ENCODE results near the gene RAP1GDS1. TPM values are rescaled to one million over a fixed set of nuclear protein-coding genes. Genes with fewer than 3 reads are reported as not detected.
"Not testable (repeated sequence)": the region's sequence is repeated elsewhere in the genome, so short reads cannot be mapped to it uniquely, and the experiment has no call there.

RAP1GDS1 gene
- total RNA-seq, 4 donors from 2014 or later = 33.3 to 48.4 (median 35.4) TPM

GRCh38 chr4:98399915-98400314, 138.7 kb downstream of the RAP1GDS1 start:
- Histone ChIP-seq H3K9me3 (no peaks in the 10 kb centered on the region), H3K27ac (no peak overlapping the region), H3K27me3 (no peaks in the 10 kb centered on the region), H3K36me3 (no peaks in the 10 kb centered on the region), H3K4me1 (no peaks in the 10 kb centered on the region), H3K4me3 (no peak overlapping the region)
- DNase-seq = no peak
- no peak for TF ChIP-seq POLR2A (IDR thresholded peaks at IDR 0.05)
- no peak for TF ChIP-seq CTCF (IDR thresholded peaks at IDR 0.05)

GRCh38 chr4:98406819-98407218, 145.6 kb downstream of the RAP1GDS1 start:
- no peak for DNase-seq

GRCh38 chr4:98411731-98412130, 150.5 kb downstream of the RAP1GDS1 start:
- Histone ChIP-seq H3K27ac (no peak overlapping the region), H3K27me3 (no peaks in the 10 kb centered on the region), H3K4me3 (no peak overlapping the region), H3K4me1 (no peaks in the 10 kb centered on the region), H3K36me3 (peaks cover 0 to 1% (median 0%) of the 10 kb centered on the region in 3 donors), H3K9me3 (peaks cover 0 to 7% (median 1%) of the 10 kb centered on the region in 4 donors)
- no peak for DNase-seq
- no peak for TF ChIP-seq POLR2A (IDR thresholded peaks at IDR 0.05)
- no peak for TF ChIP-seq CTCF (IDR thresholded peaks at IDR 0.05)

More at GRCh38 chr4:98406819-98407218, 145.6 kb downstream of the RAP1GDS1 start:
- TF ChIP-seq POLR2A (IDR thresholded peaks at IDR 0.05) (no peak), CTCF (IDR thresholded peaks at IDR 0.05) (no peak)
- Histone ChIP-seq H3K4me1 (no peaks in the 10 kb centered on the region), H3K4me3 (no peak overlapping the region), H3K27me3 (no peaks in the 10 kb centered on the region), H3K9me3 (no peaks in the 10 kb centered on the region), H3K36me3 (no peaks in the 10 kb centered on the region), H3K27ac (no peak overlapping the region)

GRCh38 chr4:98416844-98417243, 155.7 kb downstream of the RAP1GDS1 start:
- TF ChIP-seq POLR2A (IDR thresholded peaks at IDR 0.05) = no peak
- TF ChIP-seq CTCF (IDR thresholded peaks at IDR 0.05) = no peak
- Histone ChIP-seq H3K9me3 (peaks cover 0 to 7% (median 1%) of the 10 kb centered on the region in 4 donors), H3K27ac (no peak overlapping the region), H3K27me3 (no peaks in the 10 kb centered on the region), H3K36me3 (peaks cover 0 to 24% (median 0%) of the 10 kb centered on the region in 3 donors), H3K4me3 (no peak overlapping the region), H3K4me1 (no peaks in the 10 kb centered on the region)
- no peak for DNase-seq

GRCh38 chr4:98420151-98420550, 159.0 kb downstream of the RAP1GDS1 start:
- not testable (repeated sequence) for DNase-seq, H3K27me3 ChIP-seq, H3K27ac ChIP-seq, H3K4me3 ChIP-seq, H3K4me1 ChIP-seq, H3K9me3 ChIP-seq
- peaks cover 0 to 55% (median 0%) of the 10 kb centered on the region in 3 donors for H3K36me3 ChIP-seq

GRCh38 chr4:98421111-98421510, 159.9 kb downstream of the RAP1GDS1 start:
- Histone ChIP-seq H3K36me3 (peaks cover 0 to 56% (median 0%) of the 10 kb centered on the region in 3 donors), H3K9me3 (no peaks in the 10 kb centered on the region), H3K27ac (no peak overlapping the region), H3K27me3 (no peaks in the 10 kb centered on the region), H3K4me1 (no peaks in the 10 kb centered on the region), H3K4me3 (no peak overlapping the region)
- TF ChIP-seq POLR2A (IDR thresholded peaks at IDR 0.05) = no peak
- no peak for TF ChIP-seq CTCF (IDR thresholded peaks at IDR 0.05)
- DNase-seq = no peak

Data from Peyer's patch (tissue), 4 donors.